ENCODE data around the gene CATSPERB.
"Not testable (repeated sequence)": the region's sequence is repeated elsewhere in the genome, so short reads cannot be mapped to it uniquely, and the experiment has no call there.

Gene CATSPERB, protein sequence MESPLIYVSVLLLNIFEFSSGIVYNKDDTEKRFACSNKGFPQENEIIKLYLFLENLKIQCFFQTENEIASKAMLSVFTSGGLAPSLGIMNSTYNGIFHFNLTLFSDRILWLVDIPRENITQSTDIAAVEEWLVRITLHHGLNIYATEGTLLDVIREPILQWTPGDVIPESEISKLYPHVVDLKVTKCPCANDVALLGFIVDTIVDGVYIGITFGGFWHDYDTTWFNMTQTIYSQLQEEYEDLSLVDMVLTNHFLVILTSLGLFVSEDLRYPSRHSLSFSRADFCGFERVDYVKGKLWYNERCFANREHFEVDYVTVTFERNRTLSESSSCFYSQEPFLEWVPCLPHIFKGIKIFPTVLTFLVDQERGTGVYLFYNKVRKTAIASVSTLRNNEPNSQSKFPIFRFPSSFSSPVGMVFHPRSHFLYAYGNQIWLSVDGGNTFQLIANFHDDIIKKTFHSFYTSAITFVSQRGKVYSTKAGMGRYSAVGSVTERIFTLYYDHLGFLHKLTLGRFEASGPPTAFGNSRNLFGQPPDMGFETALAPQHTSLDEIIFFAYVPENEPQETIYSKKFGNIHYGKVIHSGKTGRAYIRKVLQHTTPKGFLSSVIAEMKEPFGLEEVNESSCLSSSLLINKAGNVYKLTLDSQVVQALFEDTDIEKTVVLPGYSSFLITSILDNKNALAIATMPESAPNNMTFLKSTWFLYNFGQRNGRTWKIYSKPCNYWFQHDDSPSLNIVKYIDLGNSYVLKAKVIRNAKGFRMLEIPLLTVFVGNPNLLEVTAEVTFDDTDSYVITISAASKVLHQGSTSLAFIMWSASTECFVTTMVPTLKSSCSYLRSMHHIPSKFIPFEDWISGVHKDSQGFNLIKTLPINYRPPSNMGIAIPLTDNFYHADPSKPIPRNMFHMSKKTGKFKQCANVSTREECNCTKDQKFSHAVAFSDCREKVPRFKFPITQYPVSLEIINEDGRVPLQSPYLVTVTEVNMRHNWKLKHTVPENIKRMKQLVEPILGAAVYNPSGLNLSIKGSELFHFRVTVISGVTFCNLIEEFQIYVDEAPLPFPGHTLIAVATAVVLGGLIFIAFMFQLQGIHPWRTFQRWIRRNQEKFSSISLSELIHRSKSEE

DNA sequence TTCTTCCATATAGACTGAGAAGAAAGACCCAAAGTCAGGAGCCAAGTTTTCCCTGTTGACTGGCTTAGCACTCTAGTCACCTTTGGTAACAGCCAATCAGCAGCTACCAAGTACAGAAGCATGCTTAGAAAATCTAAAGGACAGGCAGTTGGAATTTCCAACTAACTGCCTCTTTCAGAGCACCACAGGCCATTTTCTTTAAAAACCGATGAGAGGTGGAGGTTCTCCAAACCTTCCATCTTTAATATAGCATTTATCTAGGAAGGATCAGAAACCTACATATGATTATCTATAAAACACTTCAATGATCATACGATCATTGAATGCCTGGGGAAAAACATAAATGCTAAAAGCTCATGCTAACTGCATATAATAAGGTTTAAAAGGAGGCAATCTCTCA lies at the start of gene CATSPERB:
Gene CATSPERB (minus strand): TSS at position 101 of the 400 bp plus-strand sequence. CDS start 2,607 bp downstream, outside the sequence.
- no peak for DNase-seq

DNA sequence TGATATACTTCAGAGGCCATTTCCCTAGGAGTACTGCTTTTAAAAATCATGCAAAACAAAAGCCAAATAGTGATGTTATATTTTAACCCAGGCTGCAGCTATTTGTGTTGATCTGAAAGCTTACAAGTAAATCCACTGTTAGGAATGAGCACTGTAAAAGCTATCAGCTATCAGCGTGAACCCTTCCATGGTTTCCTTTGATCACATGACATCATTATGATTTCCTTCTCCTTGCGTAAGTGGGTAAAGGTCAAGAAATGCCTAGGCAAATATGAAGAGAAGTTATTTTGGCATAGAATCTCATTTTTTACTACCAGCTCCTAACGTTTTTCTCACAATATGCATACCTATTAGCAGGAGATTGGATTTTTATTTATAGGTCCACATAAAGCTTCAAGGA lies 48.6 kb upstream of the CATSPERB start:
- DNase-seq: no peak

DNA sequence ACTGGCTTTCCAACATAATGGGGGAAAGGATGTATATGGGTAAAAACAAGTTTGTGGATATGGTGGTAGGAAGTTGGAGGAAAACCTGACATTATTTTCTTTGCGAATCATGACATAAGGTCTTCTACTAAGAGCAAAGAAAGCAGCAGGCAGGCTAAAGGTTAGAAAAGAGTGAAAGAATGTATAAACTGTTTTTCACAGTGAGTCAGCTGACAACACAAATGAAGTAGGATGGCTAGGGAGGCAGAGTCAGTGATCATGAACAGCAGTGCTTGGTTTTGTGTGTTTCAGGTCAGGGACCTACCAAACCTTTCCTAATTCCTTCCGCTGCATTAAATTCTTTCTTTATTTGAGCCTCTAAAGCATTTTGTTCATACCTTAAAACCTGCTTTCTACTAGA lies 46.3 kb upstream of the CATSPERB start:
- DNase-seq: no peak

DNA sequence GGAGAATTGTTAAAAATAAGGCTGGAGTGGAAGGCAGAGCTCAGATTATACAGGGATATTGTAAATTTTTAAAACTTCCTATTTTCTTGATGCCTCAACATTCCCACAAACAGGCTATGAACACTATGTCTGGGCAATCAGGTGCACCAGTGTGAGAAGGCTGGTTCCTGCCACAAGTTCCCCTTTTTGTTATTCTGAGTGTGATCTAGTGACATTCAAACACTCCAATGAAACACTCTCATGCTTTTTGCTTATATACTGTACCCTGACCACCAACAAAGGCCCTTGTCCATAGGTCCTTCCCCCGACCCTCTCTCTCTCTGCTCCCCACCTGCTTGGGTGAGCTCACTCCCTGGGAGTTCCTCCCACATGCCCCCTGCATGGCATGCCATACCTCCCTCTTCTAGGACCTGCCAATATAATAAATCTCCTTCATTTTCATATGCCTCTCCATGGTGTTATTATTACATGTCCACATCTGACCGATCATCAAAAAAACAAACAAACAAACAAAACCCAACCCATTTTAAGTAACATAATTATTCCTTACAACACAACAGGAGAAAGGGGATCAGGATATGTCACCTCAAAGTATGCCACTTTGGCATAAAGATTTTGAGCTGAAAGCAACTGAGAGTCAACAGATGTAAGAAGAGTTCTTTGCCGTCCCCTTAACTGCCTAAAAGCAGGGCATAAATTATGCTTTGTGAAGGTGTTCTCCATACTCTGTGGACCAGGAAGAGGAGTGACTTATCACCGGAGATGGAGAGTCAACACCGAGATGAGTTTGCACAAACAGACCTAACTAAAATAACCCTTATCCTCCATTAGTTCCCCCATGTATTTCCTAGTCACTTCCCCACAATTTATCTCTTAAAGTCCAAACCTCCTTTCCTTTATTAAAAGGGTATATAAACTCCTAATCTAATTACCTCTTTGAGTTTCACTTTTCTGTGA lies 42.5 kb upstream of the CATSPERB start:
- no peak for DNase-seq

DNA sequence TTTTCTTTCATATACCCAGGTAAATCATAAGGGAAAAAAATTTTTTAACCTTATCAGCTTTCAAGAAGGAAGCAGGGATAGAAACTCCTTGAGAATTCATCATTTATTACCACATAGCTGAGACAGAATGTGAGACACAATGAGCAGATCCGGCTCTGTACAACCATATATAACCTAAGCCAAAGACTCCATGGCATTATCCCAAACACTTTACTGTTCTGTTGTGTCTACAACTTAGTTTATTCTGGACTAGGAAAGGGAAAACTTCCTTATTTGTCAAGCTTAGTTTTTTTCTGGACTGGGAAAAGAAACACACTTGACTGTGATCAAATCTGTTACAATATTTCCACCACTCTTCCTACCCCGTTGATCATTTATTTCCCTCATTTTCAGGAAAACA lies 38.3 kb upstream of the CATSPERB start:
- DNase-seq: no peak

DNA sequence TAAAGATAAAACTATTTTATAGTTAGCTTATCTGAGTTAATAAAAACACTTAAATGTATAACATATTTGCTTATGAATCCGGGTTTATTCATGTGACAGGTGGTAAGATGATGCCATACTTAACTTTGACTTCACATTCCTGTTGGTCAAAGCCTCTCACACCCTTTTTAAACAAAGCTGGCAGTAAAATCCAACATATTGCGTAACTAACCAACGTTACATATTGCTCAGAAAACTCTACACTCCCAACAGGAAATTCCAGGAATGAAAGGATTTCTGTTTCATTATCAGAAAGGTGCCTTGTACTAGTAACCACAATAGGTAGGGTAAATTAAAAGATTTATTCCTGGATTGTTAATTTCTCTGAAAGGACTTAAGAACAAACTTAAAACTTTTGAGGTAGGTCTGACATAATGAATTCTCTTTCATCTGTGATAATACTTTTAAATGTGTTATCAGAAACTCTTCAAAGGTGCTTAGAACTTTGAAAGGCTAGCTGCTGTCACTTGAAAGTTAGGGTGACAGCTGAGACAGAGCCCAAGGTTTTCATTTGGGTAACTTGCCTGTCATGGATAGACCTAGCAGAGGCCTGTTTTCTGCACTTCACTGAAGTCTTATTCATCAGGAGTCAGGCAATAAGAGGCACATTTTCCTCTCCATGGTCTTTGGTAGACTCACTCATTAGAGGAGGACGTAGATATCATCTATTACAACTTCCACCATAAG lies 23.8 kb upstream of the CATSPERB start:
- no peak for DNase-seq

DNA sequence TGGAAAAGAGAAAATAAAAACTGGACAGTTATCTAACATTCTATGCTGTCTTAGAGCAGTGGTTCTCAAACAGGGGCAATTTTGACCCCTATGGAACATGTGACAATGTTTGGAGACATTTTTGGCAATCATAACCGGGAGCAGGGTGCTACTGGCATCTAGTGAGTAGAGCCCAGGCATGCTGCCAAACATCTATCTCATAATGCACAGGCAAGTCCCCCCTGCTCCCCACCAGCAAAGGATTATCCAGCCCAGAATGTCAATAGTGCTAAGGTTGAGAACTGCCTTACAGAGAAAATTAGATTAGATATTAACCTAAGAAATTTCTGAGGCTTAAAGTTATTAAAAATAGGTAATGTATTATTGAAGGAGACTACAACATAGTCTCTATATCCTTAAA lies 22.9 kb upstream of the CATSPERB start:
- no peak for DNase-seq

DNA sequence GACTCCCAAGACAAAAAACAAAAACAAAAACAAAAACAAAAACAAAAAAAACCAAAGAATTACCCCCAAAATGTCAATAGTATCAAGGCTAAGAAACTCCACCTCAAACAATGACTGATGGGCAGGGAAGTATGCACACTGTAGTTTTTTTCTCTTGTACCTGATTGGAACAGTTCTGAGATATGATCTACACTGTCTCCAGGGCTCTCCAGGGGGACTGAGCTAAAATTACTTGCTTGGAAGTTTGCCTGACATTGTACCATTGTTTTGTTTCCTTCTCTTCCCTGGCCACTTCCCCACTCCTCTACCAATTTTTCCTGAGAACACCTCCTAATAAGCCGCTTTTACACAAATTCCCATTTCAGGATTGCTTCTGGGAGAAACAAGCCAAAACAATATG lies 22.3 kb upstream of the CATSPERB start:
- DNase-seq: no peak

DNA sequence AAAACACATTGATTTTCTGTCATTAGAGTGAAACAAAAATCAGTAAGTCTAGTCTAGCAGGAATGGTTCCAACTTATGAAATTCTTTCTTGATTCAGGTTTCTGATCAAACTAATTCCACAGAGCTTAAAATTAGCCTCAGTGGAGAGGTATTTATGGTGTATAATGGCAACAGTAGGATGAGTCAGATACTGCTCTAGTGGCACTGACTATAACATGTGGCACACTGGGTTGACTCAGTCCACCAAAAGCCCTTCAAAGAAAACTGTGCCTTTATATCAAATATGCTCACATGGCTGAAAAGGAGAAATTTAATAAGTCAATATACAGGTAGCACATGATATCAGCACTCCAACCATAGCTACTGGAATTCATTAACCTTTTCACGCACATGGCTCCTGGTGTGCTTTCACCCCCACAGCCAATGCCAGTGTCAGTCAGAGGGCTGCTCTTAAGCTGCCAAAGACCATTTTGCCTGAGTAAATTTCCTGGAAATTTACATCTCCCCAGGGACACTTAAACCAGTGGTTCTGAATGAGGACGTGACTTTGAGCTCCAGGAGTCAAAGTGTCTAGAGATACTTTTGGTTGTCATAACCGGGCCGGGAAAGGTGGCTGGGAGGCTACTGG lies 21.7 kb upstream of the CATSPERB start:
- no peak for DNase-seq

DNA sequence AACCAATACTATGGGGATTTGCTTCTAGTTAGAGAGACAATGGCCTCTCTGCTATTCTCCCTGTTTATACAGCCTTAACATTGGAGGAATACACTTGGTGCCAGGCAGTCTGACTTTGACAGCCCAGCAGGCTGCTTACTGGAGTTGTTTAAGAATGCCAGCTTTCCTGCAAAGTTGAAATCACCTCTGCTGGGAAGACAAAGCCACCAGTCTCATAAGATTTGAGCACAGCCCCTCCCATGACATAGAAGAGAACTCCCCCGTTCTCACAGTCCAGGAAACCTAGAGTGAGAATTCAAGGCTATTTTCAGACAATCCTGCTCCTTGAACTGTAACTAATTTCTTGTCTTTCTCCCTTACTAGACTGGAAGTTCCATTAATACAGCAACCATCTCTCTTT lies 21.1 kb upstream of the CATSPERB start:
- no peak for DNase-seq

DNA sequence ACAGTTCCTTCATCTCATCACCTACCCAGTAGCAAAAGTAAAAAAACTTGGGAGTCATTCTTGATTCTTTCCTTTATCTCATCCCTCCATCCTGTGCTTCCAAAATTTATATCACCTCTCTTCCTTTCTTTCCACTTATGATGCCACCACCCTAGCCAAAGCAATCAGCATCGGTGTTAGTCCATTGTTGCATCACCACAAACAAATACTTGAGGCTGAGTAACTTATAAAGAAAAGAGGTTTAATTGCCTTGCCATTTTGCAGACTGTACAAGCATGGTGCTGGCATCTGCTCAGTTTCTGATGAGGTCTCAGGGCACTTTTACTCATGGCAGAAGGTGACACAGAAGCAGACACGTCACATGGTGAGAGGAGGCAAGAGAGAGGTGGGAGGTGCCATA lies 19.8 kb upstream of the CATSPERB start:
- no peak for DNase-seq

DNA sequence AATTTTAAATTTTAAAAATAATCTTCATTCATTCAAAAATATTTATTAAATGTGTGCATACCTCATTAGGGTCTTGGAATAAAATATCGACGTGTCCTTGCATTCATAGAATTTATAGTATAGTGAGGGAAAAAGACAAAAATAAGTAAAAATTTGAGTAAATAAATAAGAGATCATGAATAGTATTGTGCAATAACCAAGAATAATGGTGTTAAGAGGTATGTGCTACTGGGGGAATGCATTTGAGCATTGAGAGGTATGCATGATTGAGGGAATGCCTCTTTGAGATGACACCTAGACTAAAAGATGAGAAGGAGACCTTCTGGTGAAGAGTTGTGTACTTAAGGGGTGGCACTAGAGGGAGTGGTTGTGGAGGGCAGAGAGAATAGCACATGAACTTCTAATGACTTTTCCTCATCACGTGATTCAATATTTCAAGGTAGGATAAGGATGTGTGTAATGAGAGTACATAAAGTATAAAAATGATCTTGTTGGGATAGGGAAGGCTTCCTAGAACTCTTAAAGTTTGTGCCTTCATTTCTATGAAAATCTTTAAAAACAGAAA lies 18.8 kb upstream of the CATSPERB start:
- DNase-seq: no peak

DNA sequence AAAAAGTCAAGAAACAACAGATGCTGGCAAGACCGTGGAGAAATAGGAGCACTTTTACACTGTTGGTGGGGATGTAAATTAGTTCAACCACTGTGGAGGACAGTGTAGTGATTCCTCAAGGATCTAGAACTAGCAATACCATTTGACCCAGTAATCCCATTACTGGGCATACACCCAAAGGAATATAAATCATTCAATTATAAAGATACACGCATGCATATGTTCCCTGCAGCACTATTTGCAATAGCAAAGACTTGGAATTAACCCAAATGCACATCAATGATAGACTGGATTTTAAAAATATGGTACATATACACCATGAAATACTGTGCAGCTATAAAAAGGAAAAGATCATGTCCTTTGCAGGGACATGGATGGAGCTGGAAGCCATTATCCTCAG lies 18.0 kb upstream of the CATSPERB start:
- no peak for DNase-seq

DNA sequence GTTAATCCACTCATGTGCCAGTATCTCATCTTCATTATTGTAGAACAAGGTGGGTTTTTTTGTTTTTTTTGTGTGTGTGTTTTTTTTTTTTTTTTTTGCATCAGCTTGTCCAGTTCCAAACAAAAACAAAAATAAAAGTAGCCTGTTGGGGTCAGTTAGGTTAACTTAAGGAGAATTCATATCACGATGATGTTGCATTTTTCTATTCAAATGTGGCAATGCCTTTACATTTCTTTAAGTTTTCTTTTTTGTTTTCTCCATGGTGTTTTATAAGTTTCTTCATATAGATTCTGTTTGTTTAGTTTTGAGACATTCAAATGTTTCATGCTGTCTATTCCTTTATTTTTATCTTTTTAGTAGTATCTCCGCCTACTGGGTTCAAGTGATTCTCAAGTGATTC lies 16.2 kb upstream of the CATSPERB start:
- no peak for DNase-seq

DNA sequence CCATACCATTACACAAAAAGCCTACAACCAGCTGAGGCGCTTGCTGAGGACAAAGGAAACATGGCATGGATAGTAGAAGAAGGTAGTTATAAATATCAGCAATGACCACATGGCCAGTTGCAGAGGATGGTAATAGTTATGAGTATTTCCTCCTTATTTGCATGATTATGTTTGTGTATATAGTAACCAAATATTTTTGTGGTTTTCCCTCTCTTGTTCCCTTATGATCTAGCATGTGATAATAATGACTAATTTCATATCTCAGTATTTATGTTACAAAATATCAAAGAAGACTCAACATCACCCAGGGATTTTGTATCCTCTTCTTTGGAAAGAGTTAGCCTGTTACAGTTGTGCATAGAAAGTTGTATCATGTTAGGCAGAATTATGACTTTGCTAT lies 13.5 kb upstream of the CATSPERB start:
- no peak for DNase-seq

DNA sequence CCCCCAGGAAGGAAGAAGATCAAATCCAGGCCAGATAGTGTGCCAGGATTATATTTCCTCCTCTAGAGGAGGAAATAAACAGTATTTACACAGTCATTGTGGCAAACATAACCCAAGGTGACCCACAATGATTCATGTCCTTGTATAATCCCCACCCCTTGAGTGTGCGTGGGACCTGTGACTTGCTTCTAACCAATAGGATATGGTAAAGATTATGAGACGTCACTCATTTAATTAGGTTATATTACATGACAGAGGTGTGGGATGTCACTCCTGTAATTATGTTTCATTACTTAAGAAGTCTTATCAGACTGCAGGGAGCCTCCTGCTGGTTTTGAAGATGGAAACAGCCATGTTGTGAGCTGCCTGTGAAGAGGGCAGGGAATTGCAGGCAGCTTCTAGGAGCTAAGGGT lies 12.2 kb upstream of the CATSPERB start:
- DNase-seq: no peak

DNA sequence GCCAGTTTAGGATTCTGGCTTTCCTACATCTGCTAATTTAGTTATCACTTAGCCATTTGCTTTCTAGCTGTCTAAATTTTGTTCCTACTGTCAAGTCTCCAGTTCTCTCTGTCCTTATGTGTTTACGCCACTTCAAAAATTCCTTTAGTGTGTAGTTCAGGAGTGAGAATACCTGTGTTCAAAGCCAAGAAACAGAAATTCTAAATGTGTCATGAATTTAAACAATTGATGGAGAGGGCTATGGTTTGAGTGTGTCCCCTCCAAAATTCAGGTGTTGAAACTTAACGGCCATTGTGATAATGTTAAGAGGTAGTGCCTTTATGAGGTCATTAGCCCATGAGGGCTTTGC lies 11.4 kb upstream of the CATSPERB start:
- DNase-seq: no peak

DNA sequence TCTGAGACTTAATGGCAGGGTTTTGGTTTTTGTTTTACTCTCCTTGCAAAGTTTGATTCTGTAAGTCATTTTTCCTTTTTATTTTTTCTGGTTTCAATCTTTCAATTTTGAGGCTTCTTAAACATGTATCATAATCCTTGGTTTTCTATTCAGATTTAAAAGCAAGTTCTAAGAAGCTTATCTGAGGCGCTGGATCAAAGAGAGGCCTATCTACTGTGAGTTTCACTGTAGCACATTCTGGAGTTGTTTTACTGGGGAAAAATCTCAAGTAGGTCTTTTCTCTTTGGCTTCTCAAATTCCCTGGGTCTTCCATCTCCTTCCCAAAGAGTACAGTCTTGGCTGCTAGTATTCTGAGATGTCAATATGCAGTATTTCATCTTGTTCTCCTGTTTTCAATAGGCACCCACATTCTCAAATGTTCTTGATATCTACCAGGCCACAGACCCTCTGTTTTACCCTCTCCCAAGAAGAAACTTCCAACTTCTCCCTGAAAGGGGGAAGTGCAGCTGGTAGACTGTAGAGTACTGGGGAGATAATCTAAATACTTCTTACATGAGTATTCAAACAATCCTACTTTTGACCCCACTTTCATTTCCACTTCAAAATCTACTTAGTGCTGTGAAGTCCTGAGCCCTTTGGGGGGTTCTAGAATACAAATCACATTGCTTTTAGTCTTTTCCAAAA lies 10.9 kb upstream of the CATSPERB start:
- no peak for DNase-seq

DNA sequence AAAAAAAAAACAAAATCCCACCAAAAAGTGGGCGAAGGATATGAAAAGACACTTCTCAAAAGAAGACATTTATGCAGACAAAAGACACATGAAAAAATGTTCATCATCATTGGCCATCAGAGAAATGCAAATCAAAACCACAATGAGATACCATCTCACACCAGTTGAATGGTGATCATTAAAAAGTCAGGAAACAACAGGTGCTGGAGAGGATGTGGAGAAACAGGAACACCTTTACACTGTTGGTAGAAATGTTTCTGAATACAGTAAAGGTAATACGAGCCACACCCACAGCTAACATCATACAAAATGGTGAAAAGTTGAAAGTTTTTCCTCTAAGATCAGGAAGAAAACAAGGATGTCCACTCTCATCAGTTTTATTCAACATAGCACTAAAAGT lies 8.0 kb upstream of the CATSPERB start:
- DNase-seq: not testable (repeated sequence)

DNA sequence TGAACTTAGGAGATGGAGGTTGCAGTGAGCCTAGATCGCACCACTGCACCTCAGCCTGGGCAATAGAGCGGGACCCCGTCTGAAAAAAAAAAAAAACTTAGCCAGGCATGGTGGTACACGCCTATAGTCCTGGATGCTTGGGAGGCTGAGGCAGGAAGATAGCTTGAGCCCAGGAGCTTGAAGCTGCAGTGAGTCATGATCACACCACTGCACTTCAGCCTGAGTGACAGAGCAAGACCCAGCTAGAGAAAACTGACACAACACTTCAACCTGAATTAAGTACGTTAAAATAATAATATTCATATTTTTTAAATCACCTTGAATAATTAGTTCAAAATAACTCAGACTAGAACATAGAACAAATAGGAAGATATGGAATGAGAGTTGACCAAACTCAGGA lies 5.7 kb upstream of the CATSPERB start:
- no peak for DNase-seq
